Epithelial cell of esophagus (primary cell): ENCODE results near the gene ZFHX3.

Source experiments
- DNase-seq: peaks from one replicate; pipeline ENCODE4 v3.0.0; 2010; ENCODE audit warnings: low read depth
- H3K4me3 ChIP-seq: 2 replicates; pipeline ENCODE4 v1.5.1; 2011; ENCODE audit warnings: mild to moderate bottlenecking, low read length, control low read depth
- TF ChIP-seq, protein P1 (sequence below): IDR thresholded peaks from 2 replicates; pipeline ENCODE4 v1.5.1; 2011; ENCODE audit warnings: low read depth, mild to moderate bottlenecking, low read length, control low read depth, inconsistent platforms; ENCODE audit not compliant: insufficient read depth; ENCODE audit errors: missing control alignments

ZFHX3 gene

GRCh38 chr16:73050201-73051099 lies 2.5 kb upstream of the ZFHX3 start:
- no peak overlapping the region for H3K4me3 ChIP-seq
- TF ChIP-seq, protein P1, sequence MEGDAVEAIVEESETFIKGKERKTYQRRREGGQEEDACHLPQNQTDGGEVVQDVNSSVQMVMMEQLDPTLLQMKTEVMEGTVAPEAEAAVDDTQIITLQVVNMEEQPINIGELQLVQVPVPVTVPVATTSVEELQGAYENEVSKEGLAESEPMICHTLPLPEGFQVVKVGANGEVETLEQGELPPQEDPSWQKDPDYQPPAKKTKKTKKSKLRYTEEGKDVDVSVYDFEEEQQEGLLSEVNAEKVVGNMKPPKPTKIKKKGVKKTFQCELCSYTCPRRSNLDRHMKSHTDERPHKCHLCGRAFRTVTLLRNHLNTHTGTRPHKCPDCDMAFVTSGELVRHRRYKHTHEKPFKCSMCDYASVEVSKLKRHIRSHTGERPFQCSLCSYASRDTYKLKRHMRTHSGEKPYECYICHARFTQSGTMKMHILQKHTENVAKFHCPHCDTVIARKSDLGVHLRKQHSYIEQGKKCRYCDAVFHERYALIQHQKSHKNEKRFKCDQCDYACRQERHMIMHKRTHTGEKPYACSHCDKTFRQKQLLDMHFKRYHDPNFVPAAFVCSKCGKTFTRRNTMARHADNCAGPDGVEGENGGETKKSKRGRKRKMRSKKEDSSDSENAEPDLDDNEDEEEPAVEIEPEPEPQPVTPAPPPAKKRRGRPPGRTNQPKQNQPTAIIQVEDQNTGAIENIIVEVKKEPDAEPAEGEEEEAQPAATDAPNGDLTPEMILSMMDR, result no peak
- no peak for DNase-seq

DNA sequence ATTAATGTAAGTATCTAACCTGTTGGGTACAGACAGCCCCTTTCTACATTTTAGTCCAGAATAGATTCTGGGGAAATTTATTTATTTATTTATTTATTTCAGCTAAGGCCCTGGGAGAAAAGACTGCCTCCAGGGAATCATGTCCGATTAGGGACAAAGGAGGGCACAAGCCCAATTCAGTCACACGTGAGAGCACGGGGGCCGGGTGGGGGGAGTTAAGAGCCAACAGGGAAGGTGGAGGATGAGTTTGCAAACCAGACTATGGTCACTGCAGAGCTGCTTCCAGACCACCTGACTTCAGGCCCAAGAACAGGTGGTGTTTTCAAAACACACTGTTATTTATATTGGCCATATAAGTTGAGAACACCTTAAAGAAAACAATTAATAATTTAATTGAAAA lies 1.6 kb upstream of the ZFHX3 start:
- TF ChIP-seq, protein P1, result no peak
- no peak overlapping the region for H3K4me3 ChIP-seq
- DNase-seq, result no peak

DNA sequence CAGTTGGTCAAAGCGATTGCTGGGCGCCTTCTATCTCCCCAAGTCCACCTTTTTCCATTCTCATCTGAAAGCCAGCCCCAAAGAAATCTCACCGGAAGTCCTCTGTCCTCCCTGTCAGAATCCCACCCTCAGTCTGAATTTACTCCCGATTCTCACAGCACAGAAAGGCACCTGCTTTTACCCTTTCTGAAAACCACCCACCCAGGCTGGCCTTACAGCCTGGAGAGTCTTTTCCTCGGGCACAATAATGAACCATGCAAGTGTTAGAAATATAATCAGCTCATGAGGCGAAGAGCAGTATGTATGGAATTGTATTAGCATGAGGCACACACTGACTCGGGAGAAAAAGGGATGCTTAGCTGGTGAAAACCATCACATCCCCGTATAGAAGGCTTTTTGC lies 1.2 kb upstream of the ZFHX3 start:
- TF ChIP-seq, protein P1, result no peak
- DNase-seq, result no peak
- H3K4me3 ChIP-seq, result no peak overlapping the region

- DNase-seq, result no peak
- TF ChIP-seq, protein P1, result peak; percentile 5
- peak overlapping the region; percentile 60 for H3K4me3 ChIP-seq
These were observed 558 bp upstream of the ZFHX3 start for GRCh38 chr16:73048292-73049080.

- H3K4me3 ChIP-seq, result peak overlapping the region; percentile 60
- TF ChIP-seq, protein P1, result no peak
- DNase-seq, result no peak
These were observed 750 bp downstream of the ZFHX3 start for GRCh38 chr16:73047221-73047535.

GRCh38 chr16:73046849-73047214 lies 1.1 kb downstream of the ZFHX3 start:
- TF ChIP-seq, protein P1, result no peak
- no peak overlapping the region for H3K4me3 ChIP-seq
- no peak for DNase-seq
